Upper lobe of right lung (tissue), 1 donor: ENCODE data around the gene TEX13B. TPM values are rescaled to one million over a fixed set of nuclear protein-coding genes. Genes with fewer than 3 reads are reported as not detected.
"Not testable (repeated sequence)": the region's sequence is repeated elsewhere in the genome, so short reads cannot be mapped to it uniquely, and the experiment has no call there.

ENCODE experiments used
- ATAC-seq: fragments of 200-7000 bp; cut with Tn5 transposase; one replicate; pipeline ENCODE4 v1.9.1; 2020; ENCODE audit warnings: mild to moderate bottlenecking, moderate library complexity
- DNase-seq: peaks from one replicate; pipeline ENCODE4 v3.0.0-alpha.2; 2020
- H3K27ac ChIP-seq: fragments of 200-600 bp; one replicate; pipeline ENCODE4 v1.8.0; 2022
- H3K27me3 ChIP-seq: fragments of 200-600 bp; one replicate; pipeline ENCODE4 v1.8.0; 2022; ENCODE audit warnings: mild to moderate bottlenecking
- H3K36me3 ChIP-seq: fragments of 200-600 bp; one replicate; pipeline ENCODE4 v1.8.0; 2022
- H3K4me1 ChIP-seq: fragments of 200-600 bp; one replicate; pipeline ENCODE4 v1.8.0; 2022
- H3K4me3 ChIP-seq: fragments of 200-600 bp; one replicate; pipeline ENCODE4 v1.8.0; 2022; ENCODE audit warnings: mild to moderate bottlenecking
- H3K9me3 ChIP-seq: fragments of 200-600 bp; one replicate; pipeline ENCODE4 v1.8.0; 2022
- CTCF ChIP-seq: fragments of 200-600 bp; IDR thresholded peaks from one replicate; pipeline ENCODE4 v1.8.0; 2022; ENCODE audit warnings: antibody characterized with exemption
- intact Hi-C: fragments of 100-400 bp; cut with DNase I; formaldehyde crosslinking; loops from one replicate; pipeline ENCODE4 v1.11.0; 2022
- total RNA-seq: library from RNA; stranded (reverse); fragmentation: NEBNext Ultra II Directional; extraction: Animal tissue kit (Norgen Biotek cat#: 25700); gene quantifications from one replicate; pipeline ENCODE4 v1.2.1, GENCODE V29; 2021
- donor health status: DM: no; HTN: yes; CAD: no; lungs with severe emphysema.

The TEX13B gene
- total RNA-seq, 1 donor from 2014 or later, result not detected

GRCh38 chrX:107971636-107972035 lies 10.5 kb downstream of the TEX13B start:
- no peak overlapping the region for H3K27ac ChIP-seq
- H3K27me3 ChIP-seq, result no peaks in the 10 kb centered on the region
- no peaks in the 10 kb centered on the region for H3K9me3 ChIP-seq
- ATAC-seq, result no peak
- no peak for TF ChIP-seq CTCF
- intact Hi-C loops, result no loop called here
- DNase-seq, result no peak
- H3K4me1 ChIP-seq, result no peaks in the 10 kb centered on the region
- H3K4me3 ChIP-seq, result no peak overlapping the region
- H3K36me3 ChIP-seq, result no peaks in the 10 kb centered on the region

DNA sequence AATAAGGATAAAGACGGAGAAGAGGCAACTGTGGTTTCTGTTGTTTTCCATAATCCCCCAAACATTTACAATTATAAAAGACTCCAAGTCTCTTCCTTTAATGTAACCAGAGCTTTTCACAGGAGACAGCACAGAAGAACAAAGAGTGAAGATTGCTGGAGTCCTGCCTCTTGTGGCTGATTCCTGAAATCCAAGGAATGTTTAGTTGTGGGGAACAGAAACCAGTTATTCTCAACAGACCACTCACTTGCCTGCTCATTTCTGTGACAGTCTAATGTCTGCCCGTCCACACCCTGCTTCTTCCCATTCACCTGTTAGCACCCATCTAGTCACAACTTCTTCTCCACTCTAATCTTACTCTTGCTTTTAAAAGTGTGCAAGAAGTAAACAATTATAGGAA lies 12.1 kb downstream of the TEX13B start:
- intact Hi-C loops, result no loop called here
- no peak for DNase-seq
- no peak for TF ChIP-seq CTCF

GRCh38 chrX:107968623-107969022 lies 13.5 kb downstream of the TEX13B start:
- no peaks in the 10 kb centered on the region for H3K9me3 ChIP-seq
- no peaks in the 10 kb centered on the region for H3K27me3 ChIP-seq
- no peak for ATAC-seq
- DNase-seq, result no peak
- H3K4me3 ChIP-seq, result no peak overlapping the region
- H3K36me3 ChIP-seq, result no peaks in the 10 kb centered on the region
- H3K27ac ChIP-seq, result no peak overlapping the region
- intact Hi-C loops, result no loop called here
- H3K4me1 ChIP-seq, result no peaks in the 10 kb centered on the region
- TF ChIP-seq CTCF, result no peak

More for the DNA sequence above, 12.1 kb downstream of the TEX13B start:
- Histone ChIP-seq H3K27me3 (no peaks in the 10 kb centered on the region), H3K9me3 (no peaks in the 10 kb centered on the region), H3K36me3 (no peaks in the 10 kb centered on the region), H3K27ac (no peak overlapping the region), H3K4me1 (no peaks in the 10 kb centered on the region), H3K4me3 (no peak overlapping the region)
- no peak for ATAC-seq

DNA sequence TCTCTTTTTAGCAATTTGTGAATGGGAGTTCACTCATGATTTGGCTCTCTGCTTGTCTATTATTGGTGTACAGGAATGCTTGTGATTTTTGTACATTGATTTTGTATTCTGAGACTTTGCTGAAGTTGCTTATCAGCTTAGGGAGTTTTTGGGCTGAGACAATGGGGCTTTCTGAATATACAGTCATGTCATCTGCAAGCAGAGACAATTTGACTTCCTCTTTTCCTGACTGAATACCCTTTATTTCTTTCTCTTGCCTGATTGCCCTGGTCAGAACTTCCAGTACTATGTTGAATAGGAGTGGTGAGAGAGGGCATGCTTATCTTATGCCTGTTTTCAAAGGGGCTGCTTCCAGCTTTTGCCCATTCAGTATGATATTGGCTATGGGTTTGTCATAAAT lies 26.8 kb downstream of the TEX13B start:
- H3K27me3 ChIP-seq, H3K9me3 ChIP-seq, H3K36me3 ChIP-seq, H3K27ac ChIP-seq, DNase-seq, ATAC-seq, intact Hi-C loops, H3K4me3 ChIP-seq, H3K4me1 ChIP-seq: not testable (repeated sequence)

DNA sequence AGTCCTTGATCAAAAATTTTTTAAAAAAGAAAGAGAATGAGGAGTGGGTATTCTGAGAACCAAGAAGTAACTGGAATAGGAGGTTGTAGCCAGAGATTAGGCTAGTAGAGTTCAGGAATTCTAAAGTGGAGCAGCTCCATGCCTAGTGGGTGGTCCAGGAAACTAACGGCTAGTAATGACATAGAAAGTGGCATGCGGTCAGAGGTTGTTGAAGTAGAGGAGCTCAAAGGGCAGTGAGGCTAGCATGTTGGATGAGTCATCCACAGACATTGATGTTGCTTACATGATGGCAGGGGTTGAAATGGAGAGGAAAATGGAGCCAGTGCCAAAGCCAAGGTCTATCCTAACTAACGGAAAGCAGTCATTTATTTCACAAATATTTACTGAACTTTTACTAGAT lies 42.1 kb downstream of the TEX13B start:
- intact Hi-C loops, result no loop called here

DNA sequence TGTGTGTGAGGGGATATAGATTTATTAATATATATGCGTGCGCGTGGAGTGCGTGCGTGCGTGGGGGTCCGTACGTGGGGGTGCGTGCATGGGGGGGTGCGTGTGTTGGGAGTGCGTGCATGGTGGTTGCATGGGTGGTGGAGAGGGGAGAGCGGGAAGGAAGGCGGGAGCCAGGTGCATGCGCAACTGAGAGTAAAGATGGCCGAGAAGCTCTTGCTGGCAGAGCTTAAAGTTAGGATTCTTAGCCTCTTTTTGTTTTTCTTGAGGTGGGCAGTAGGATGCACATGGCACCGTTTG lies 45.8 kb downstream of the TEX13B start:
- no peak overlapping the region for H3K4me3 ChIP-seq
- H3K9me3 ChIP-seq, result no peaks in the 10 kb centered on the region
- DNase-seq, result no peak
- TF ChIP-seq CTCF, result no peak
- intact Hi-C loops, result no loop called here
- no peak overlapping the region for H3K27ac ChIP-seq
- ATAC-seq, result no peak
- no peaks in the 10 kb centered on the region for H3K4me1 ChIP-seq
- H3K27me3 ChIP-seq, result no peaks in the 10 kb centered on the region
- no peaks in the 10 kb centered on the region for H3K36me3 ChIP-seq

More for the DNA sequence above, 42.1 kb downstream of the TEX13B start:
- H3K27ac ChIP-seq, result no peak overlapping the region
- ATAC-seq (no peak), DNase-seq (no peak)
- H3K4me1 ChIP-seq, result no peaks in the 10 kb centered on the region
- TF ChIP-seq CTCF, result no peak
- H3K27me3 ChIP-seq, result no peaks in the 10 kb centered on the region
- no peaks in the 10 kb centered on the region for H3K36me3 ChIP-seq
- H3K4me3 ChIP-seq, result no peak overlapping the region
- no peaks in the 10 kb centered on the region for H3K9me3 ChIP-seq
